Myocyte (in vitro differentiated cells): ENCODE results near the gene STIM2. TPM values are rescaled to one million over a fixed set of nuclear protein-coding genes. Genes with fewer than 3 reads are reported as not detected.

ENCODE experiments used
- DNase-seq: peaks from one replicate; pipeline ENCODE4 v3.0.0-alpha.2; 2012; ENCODE audit warnings: low read depth
- total RNA-seq: library from RNA; depleted of rRNA; stranded (reverse); fragments of >200 nt; gene quantifications from 2 replicates; pipeline ENCODE4 v1.2.3, GENCODE V29; 2014

The STIM2 gene
- total RNA-seq, 1 donor from 2014 or later = 49.1 TPM

DNA sequence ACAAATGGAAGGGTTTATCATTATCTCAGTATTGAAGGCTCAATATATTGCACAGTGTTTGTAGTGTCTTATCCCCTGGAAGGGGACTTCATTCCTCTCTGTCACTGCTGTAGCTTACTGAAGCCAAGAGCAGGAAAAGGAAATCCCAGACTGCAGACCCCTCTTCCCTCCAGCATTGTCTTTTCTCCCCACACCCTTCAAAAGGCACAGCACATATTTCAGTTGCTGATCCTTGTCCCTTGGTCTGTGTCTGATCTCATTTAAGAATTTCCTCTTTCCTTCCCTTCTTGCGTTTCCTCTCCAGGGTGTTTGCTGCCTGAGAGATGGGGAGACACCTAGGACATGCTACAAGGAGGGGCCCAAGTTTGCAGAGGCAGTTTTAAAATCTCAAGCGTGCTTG, 40.1 kb downstream of the STIM2 start:
- DNase-seq = no peak

DNA sequence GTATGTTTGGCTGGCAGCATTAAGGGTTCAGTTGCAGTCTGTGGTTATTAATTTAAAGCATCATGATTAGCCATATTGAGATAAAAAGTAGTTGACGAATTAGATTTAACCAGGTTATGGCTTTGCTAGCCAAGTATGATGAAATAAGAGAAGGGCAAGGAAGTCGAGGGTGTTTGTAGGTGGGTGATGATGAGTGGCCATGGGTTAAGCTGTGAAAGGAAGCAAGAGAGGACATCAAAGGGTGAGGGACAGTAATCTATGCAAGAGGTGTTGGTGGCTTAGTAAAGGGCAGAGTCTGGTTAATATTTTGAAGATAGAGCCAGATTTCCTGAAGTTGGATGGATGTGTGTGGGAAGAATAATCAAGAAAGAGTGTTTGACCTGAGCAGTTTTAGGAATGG, 44.5 kb downstream of the STIM2 start:
- DNase-seq = no peak

DNA sequence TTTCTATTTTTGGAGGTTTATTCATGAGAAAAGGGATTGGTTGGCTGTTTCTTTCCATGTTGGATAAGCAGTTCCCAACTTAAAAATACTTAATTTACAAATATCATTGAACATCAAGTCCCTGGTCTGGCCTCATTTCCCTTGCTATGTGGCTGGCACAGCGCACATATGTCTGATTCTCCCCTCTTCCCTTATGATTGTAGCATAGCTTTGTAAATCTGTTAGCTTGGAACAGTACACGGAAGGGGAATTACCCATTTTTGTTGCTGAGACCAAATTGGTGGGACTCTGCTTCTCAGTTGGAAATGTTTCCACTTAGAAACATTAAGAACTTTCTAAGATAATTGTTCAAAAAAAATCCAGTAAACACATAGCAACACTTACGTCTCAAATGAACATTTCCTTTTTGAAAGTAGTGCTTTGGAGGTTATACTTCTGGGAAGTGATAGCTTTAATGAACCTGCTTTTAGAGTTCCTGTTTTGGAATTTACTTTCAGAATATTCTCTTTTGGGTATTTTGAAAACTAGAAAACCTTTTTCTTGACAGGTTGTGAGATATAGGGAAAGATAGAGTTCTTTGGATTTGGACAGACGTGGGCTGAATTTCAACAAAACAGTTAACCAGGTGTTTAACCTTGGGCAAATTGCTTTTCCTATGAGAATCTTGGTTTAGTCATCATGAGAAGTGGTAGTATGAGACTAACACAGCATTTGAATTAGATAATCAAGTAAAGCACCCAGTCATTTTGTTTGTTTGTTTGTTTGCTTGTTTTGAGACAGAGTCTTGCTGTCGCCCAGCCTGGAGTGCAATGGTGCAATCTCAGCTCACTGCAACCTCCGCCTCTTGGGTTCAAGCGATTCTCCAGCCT, 47.3 kb downstream of the STIM2 start:
- DNase-seq = no peak

DNA sequence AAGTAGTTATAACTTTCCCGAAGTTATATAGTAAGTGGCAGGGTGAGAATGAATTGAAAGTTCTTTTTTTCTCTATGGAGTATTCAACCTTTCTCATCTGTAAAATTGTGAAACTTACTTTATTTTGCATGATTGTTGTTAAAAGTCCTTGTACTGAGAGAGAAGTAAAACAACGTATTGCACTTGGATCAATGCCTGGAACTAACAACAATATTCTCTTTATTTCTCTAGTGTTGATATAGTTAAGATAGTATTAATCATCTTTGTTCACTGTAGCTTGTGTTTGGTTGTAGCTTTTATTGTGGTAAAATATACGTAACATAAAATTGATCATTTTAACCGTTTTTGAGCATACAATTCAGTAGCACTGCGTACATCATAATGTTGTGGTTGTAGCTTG, 48.7 kb downstream of the STIM2 start:
- no peak for DNase-seq

DNA sequence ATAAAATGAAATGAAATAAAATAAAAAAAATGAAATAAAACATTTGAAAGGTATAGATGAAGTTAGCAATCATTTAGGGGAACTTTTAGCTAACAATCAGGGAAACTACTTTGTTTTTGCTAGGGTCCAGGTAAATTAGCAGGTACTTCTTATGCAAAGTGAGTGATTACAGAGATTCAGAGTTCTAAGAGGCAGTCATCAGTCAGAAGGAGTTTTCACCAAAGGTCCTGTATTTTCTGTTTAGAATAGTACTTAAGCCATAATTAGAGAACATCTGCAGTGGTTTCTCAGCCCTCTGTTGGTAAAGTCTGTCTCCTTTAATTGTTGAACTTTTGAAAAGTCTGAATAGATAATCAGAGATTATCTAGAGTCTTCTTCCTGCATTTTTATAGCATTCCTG, 50.6 kb downstream of the STIM2 start:
- no peak for DNase-seq

DNA sequence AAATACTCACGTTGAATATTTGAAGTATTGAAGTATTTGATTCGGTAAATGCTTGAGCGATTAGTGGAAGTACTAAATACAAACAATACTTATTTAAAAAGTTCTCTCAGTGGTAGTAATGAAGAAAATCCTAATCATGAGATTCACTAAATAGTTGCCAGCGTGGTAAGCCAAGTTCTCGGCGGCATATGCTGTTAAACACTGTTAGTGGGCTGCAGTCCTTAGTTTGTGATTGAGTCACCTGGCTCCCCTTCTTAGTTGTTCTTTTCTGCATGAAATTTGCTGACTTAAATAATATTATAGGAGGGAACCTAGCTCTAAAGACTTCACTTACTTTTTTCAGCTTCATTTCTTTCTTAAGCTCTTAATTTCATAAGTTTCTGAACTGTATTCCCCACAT, 51.4 kb downstream of the STIM2 start:
- no peak for DNase-seq

DNA sequence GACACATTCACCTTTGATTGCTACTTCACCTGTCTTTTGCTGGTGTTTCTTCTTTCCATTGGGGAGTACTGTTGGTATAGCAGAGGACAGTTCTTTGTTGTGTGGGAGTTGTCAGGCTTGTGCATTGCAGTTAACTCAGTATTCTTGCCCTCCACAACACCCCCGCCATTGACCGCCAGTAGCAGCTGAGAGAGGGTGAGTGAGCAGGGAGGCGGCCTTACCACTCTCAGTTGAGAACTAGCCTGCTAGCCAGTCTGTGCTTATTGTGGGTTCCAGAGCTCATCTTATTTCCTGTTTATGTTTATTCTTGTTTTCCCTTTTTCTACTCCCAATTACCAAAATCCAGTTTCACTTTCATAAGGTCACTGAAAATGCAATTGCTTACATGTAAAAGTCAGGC, 52.2 kb downstream of the STIM2 start:
- peak; percentile 59 for DNase-seq

DNA sequence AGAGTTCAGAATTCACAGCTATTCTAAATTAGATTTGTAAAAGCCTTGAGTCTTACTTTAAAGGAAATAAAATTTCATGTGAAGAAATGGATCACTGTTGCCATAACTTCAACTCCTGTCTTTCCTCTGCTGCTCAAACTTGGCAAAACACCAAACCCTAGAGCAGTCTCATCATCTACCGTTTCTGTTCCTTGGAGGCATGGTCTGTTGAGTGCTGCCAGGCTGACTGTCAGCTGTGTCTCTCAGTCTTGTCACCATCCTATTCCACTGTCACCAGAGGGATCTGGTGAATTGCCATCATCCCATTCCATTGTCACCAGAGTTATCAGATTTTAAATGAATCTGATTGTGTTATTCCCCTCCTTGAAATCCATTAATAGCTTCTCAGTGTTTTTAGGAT, 55.6 kb downstream of the STIM2 start:
- DNase-seq = peak; percentile 88

DNA sequence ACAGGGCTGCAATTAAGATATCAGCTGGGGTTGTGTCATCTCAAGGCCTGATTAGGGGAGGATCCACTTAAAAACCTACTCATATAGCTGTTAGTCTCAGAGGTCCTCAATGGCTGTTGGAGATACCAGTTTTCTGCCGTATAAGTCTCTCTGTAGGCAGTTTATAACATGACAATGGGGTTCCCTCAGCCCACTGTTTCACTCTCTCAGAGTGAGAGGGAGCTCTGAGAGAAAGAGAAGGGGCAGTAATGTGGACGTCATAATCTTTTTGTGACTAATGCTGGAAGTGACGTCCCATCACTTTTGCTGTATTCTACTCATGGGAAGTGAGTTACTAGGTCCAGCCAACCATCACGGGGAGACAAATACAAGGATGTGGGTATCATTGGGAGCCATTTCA, 70.3 kb downstream of the STIM2 start:
- DNase-seq = no peak

DNA sequence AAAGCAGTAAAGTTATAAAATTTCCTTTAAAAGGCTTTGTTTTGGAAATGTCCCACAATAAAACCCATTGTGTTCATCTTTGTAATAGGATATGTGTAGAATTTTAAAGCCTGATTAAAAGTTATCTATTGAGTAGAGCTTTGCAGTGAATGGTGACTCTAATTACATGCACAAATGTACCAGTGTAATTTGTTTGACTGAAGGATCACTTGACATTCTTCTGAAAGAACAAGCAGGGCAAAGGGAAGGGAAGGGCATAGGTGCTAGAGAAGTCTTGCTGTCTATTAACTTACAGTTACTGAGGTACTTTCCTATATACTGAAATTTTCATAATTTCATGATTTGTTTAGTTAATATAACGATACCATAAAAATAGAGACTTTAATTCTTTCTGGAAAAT, 70.8 kb downstream of the STIM2 start:
- no peak for DNase-seq

DNA sequence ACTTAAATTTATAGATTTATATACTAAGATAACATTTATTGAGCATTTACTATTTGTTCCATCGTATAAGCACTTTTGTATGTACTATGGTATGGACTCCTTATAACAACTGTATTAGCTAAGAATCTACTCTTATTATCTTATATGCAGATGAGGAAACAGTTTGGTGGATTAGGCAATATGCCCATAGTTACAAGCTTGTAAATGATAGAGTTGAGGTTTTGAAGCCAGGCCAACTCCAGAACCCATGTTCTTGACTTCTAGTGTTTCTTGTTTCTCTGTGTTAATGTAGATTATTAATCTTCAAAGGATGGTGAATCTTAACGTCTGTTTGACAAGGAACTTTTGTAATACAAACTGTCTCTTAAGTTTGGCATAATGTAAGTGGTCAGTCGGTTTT, 71.3 kb downstream of the STIM2 start:
- DNase-seq = no peak

DNA sequence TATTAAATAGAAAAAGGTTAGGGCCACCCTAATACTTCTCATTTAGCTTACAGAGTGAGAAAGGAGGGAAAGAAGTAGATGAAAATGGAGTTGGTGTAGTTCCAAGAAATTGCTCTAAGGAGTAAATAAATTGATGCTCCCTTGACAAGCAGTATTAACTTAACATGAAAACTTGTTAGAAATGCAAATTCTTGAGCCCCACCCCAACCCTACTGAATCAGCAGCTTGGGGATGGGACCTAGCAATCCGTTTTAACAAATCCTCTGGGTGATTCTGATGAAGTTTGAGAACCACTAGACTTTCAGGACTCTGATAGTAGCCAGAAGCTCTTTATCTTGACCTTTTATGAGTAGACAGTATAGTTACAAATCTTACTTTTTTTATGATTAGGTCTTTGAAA, 74.8 kb downstream of the STIM2 start:
- no peak for DNase-seq

DNA sequence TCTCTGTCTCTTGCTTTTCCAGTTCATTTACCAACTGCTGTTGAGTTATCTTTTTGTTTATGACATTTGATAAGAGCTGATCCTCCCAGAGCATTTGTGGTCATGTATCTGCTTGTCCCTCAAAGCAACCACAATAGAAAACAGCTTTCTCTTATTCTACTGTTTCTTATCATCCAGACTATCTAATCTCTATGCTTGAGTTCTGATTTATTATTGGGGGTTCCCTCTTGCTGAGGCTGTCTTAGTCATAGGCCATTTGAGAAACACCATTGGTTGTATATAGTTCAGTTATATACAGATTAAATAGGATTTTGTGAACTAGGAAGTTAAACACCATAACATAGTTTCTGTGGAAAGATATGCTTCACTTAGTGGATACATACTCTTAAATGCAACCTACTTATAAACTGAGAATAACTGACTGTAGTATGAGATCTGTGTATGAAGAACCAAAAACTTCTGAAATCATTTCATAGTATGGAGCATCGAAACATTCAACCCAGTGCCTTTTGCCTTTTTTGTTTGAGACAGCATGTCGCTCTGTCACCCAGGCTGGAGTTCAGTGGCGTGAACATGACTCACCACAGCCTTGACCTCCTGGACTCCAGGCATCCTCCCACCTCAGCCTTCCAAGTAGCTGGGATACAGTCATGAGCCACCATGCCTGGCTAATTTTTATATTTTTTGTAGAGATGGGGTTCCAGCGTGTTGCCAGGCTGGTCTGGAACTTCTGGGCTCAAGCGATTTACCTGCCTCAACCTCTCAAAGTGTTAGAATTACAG, 75.8 kb downstream of the STIM2 start:
- peak; percentile 35 for DNase-seq

DNA sequence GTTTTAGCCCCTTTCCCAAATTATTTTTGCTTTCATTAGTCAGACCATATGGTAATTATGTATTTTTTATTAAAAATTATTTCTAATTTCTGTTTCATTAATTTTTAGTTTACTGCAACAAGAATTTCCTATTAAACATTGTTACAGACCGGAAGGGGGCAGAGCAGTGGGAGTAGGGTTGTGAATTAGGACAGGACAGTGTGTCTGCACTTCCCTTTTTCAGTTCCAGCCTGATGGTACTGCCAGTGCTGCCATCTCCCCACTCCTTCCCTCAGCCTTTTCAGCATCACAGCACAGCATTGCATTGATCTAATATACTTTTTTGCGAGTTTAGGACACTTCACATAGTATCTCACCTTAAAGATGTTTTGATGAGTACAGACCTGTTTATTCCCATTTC, 76.5 kb downstream of the STIM2 start:
- DNase-seq = no peak

DNA sequence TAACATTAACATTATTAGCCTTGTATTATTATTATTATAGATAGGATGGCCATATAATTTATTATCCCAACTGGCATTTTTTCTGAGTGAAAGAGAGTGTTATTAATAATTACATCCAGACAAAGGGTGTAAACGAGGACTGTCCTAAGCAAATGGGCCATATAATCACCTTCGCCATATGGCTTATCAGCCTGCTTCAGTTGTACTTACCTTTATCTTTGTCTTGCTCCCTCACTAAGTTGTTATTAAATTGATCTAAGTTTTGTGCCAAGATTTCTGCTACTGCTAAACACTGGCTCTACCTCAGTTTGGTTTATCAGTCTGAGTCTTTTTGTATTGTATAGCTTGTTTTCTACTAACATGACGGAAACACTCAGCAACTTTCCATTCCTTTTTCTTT, 76.9 kb downstream of the STIM2 start:
- no peak for DNase-seq

DNA sequence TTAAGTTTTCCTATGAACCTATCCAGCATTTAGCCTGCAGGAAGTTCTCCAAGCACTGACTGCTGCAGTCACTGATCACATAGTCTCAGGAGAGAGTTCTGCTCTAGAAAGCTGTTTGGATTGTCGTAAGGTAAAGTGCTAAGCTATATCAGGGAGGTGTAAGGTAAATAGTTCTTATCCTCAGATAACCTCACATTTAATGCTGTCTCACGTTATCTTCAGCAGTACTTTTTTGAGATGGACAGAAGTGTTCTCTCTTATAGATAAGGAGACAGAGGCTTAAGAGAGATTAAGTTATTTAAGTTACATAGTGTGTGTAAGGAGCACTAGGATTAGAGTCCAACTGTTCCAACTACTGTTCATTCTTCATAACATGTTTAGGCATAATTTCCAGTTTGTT, 77.9 kb downstream of the STIM2 start:
- no peak for DNase-seq

DNA sequence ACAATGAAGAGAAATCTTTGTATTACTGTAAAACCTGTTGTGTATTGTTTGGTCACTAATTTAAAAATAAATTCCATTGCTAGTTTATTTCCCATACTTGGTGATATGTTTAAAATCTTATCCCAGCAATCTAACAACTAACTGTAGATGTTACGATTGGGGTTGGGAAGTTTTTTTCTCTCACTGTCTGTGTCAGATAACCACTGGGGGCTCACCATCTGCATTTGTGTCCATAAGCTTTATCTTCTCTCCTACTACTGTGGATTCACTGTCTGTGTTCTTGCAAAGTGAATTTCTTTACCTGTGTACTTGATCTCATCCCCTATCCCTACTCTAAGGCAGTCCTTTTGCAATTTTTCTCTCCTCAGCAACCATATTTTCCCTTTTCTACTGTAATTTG, 81.3 kb downstream of the STIM2 start:
- no peak for DNase-seq

DNA sequence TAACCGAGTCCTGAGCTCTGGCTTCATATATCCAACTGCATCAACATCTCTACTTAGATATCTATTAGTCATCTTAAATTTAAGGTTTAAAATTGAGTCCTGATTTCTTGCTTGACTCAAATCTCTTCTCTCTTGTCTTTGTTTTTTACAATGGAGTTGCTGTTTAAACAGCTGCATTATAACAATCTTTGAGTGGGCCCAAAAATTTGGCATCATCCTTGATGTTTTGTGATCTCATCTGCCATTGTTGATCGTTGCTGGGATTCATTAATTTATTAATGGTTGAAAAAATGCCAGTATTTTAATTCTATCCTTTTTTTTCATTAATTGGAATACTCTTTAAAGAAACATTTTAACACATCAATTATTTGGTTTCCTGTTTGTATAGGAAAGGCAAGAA, 82.2 kb downstream of the STIM2 start:
- DNase-seq = no peak

DNA sequence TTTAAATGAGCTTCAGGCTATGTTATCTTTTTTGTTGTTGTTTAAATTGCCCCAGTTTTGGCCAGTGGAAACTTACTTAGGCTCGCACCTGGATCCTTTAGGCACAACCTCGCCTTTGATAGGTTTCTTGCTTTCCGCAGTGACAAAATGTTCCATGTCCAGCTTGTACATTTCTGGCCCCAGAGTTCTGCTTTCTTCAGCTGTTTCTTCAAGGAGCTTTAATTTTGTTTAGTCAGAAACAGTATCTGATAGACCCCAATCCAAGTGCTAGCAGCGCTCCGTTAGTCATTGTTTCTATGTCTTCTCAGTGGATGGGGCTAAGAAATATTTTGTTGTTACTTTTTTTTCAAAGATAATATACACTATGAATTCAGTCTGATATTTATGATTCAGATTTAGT, 82.8 kb downstream of the STIM2 start:
- DNase-seq = no peak

DNA sequence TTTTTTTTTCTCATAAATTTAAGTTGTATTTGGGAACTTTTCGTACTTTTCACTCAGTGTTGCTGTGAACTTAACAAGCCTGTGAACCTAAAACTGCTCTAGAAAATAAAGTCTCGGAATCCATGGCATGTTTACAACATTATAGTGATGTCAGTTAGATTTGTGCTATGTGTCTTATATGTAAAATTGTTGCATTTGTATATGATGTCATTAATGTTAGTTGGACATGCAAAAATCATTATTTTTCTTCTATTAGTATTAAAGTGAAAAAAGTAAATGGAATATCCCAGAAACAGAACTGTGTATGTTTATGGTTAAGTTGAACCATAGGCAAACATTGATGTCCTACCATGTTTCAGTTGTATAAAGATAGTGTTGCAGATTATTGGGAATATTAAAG, 85.2 kb downstream of the STIM2 start:
- DNase-seq = no peak

DNA sequence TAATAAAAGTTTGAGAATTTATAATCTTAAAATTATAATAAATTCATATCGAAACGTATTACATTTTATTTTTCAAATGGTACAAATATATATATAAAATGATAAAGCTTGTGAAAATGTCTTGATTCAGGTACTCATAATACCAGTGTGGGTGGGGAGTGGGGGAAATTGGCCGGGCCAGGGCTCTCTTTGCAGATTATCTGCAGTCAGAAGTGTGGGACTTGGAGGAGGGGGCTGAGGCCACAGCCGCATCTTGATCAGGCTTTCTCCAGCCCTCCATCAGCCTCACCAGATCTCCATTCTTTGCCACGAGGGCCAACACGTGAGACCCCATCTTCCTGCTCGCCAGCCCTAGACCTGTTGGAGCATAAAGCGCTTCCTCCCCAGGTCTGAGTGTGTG, 86.7 kb downstream of the STIM2 start:
- DNase-seq = no peak

DNA sequence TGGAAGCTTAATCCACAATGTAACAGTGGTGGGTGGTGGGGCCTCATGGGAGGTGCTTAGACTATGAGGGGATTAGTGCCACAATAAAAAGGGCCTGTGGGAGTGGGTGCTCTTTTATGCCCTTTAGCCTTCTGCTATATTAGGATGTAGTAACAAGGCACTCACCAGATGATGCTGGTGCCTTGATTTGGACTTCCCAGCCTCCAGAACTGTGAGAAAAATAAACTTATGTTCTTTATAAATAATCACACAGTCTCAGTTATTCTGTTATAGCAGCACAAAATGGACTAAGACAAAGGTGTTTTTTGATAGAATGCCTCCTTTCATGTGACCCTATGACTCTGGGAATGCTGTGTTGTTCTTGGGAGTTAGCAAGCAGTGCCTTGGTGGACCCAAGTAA, 89.8 kb downstream of the STIM2 start:
- no peak for DNase-seq

DNA sequence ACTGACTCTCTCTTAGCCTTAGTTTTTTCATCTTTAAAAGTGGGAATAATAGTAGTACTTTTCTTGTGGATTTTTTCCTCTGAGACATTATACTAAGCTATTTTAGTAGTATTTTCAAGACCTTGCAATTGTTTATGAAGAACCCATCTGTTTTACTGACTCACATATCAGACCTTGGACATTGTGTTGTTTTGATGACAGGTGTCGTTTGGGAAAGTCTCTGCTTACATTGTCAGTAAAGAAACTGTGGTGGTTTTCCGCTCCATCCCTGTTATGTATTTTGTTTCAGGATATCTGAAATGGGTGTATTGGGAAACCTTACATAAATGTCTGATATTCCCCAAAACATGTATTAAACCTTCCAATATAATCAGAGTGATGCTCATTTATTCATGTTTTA, 92.2 kb downstream of the STIM2 start:
- peak; percentile 34 for DNase-seq
